ENCODE results near the gene CLNK. TPM values are rescaled to one million over a fixed set of nuclear protein-coding genes. Genes with fewer than 3 reads are reported as not detected.

CLNK gene
- total RNA-seq, 4 donors from 2014 or later = under 0.01 to 0.73 TPM; not detected in 2

GRCh38 chr4:10491401-10491800, 193.2 kb downstream of the CLNK start:
- 60 to 61% methylated on average over 1 to 3 of the region's 3 CpGs for WGBS, 2 donors (ENCODE audit: low coverage in 1 of 2)
- no peak for ATAC-seq
- H3K4me3 ChIP-seq = no peak overlapping the region
- TF ChIP-seq CTCF (IDR thresholded peaks at IDR 0.05) = no peak
- no peak for TF ChIP-seq POLR2AphosphoS5 (IDR thresholded peaks at IDR 0.05)
- no peak for TF ChIP-seq EP300 (IDR thresholded peaks at IDR 0.05)
- no peak for TF ChIP-seq POLR2A (IDR thresholded peaks at IDR 0.05)
- no peak overlapping the region for H3K27ac ChIP-seq
- peaks cover 19% of the 10 kb centered on the region for H3K27me3 ChIP-seq
- no peaks in the 10 kb centered on the region for H3K4me1 ChIP-seq
- no peaks in the 10 kb centered on the region for H3K9me3 ChIP-seq
- no peaks in the 10 kb centered on the region for H3K36me3 ChIP-seq

GRCh38 chr4:10490996-10491395, 193.6 kb downstream of the CLNK start:
- no peaks in the 10 kb centered on the region for H3K4me1 ChIP-seq
- WGBS, 2 donors (ENCODE audit: low coverage in 1 of 2) = 81% methylated on average over 5 of the region's 5 CpGs; no CpG with 5 or more reads in 1 of the 2 donors
- ATAC-seq = no peak

GRCh38 chr4:10482913-10483312, 201.7 kb downstream of the CLNK start:
- no peak for ATAC-seq
- no peaks in the 10 kb centered on the region for H3K27me3 ChIP-seq
- TF ChIP-seq CTCF (IDR thresholded peaks at IDR 0.05) = no peak
- TF ChIP-seq POLR2A (IDR thresholded peaks at IDR 0.05) = no peak
- TF ChIP-seq EP300 (IDR thresholded peaks at IDR 0.05) = no peak
- TF ChIP-seq POLR2AphosphoS5 (IDR thresholded peaks at IDR 0.05) = no peak
- H3K36me3 ChIP-seq = no peaks in the 10 kb centered on the region
- H3K27ac ChIP-seq = no peak overlapping the region
- WGBS, 2 donors (ENCODE audit: low coverage in 1 of 2) = 71 to 74% methylated on average over 4 to 5 of the region's 5 CpGs
- no peak overlapping the region for H3K4me3 ChIP-seq
- H3K9me3 ChIP-seq = no peaks in the 10 kb centered on the region
- H3K4me1 ChIP-seq = no peaks in the 10 kb centered on the region

More at GRCh38 chr4:10490996-10491395, 193.6 kb downstream of the CLNK start:
- Histone ChIP-seq H3K27me3 (peaks cover 19% of the 10 kb centered on the region), H3K27ac (no peak overlapping the region), H3K36me3 (no peaks in the 10 kb centered on the region), H3K9me3 (no peaks in the 10 kb centered on the region), H3K4me3 (no peak overlapping the region)
- TF ChIP-seq CTCF (IDR thresholded peaks at IDR 0.05) = no peak
- no peak for TF ChIP-seq POLR2A (IDR thresholded peaks at IDR 0.05)
- TF ChIP-seq EP300 (IDR thresholded peaks at IDR 0.05) = no peak
- no peak for TF ChIP-seq POLR2AphosphoS5 (IDR thresholded peaks at IDR 0.05)

- Histone ChIP-seq H3K4me1 (no peaks in the 10 kb centered on the region), H3K36me3 (no peaks in the 10 kb centered on the region), H3K4me3 (no peak overlapping the region), H3K27me3 (no peaks in the 10 kb centered on the region), H3K9me3 (no peaks in the 10 kb centered on the region), H3K27ac (no peak overlapping the region)
- 69 to 93% methylated on average over 5 of the region's 5 CpGs for WGBS, 2 donors (ENCODE audit: low coverage in 1 of 2)
- TF ChIP-seq POLR2A (IDR thresholded peaks at IDR 0.05) = no peak
- no peak for TF ChIP-seq EP300 (IDR thresholded peaks at IDR 0.05)
- no peak for TF ChIP-seq POLR2AphosphoS5 (IDR thresholded peaks at IDR 0.05)
- TF ChIP-seq CTCF (IDR thresholded peaks at IDR 0.05) = no peak
- ATAC-seq = no peak
Measured at GRCh38 chr4:10480616-10481015, 204.0 kb downstream of the CLNK start.

GRCh38 chr4:10478621-10479020, 205.9 kb downstream of the CLNK start:
- H3K9me3 ChIP-seq = no peaks in the 10 kb centered on the region
- H3K36me3 ChIP-seq = no peaks in the 10 kb centered on the region
- no peak for TF ChIP-seq CTCF (IDR thresholded peaks at IDR 0.05)
- TF ChIP-seq POLR2AphosphoS5 (IDR thresholded peaks at IDR 0.05) = no peak
- TF ChIP-seq POLR2A (IDR thresholded peaks at IDR 0.05) = no peak
- TF ChIP-seq EP300 (IDR thresholded peaks at IDR 0.05) = no peak
- H3K27ac ChIP-seq = no peak overlapping the region
- H3K27me3 ChIP-seq = no peaks in the 10 kb centered on the region
- ATAC-seq = no peak
- no peaks in the 10 kb centered on the region for H3K4me1 ChIP-seq
- H3K4me3 ChIP-seq = no peak overlapping the region
